ENCODE measurements around the gene THAP7. TPM values are rescaled to one million over a fixed set of nuclear protein-coding genes. Genes with fewer than 3 reads are reported as not detected.

Gene THAP7
- total and polyA plus RNA-seq, 2 donors (not counting 1 experiment from before 2014, with no cell fraction given), result 37.7 to 70.1 TPM

- POLR2A ChIA-PET, result no interaction called here
- no peak for TF ChIP-seq EZH2 (IDR thresholded peaks at IDR 0.05; ENCODE audit: borderline replicate concordance, insufficient read depth, low read depth, low read length, poor library complexity, severe bottlenecking)
- no peak for TF ChIP-seq CTCF (IDR thresholded peaks at IDR 0.05)
- H3K4me3 Mint-ChIP-seq, result peak overlapping the region; percentile 78
Measured at GRCh38 chr22:20963201-20964052, 38.5 kb downstream of the THAP7 start.

GRCh38 chr22:20962491-20962945, 39.4 kb downstream of the THAP7 start:
- Histone ChIP-seq H3K36me3 (replicated peaks in 1 of 2; ENCODE audit: control extremely low read depth in 1 of 2, control insufficient read depth in 1 of 2, extremely low read depth in 1 of 2, insufficient read depth in 2 of 2, low read length in 1 of 2) (no peaks in the 10 kb centered on the region), H3K79me2 (ENCODE audit: control insufficient read depth, insufficient read depth, low read length) (no peaks in the 10 kb centered on the region), H3K4me2 (replicated peaks; ENCODE audit: low read depth, low read length, poor library complexity, severe bottlenecking) (no peak overlapping the region), H3K9ac (ENCODE audit: low read length) (no peak overlapping the region), H3K27me3 (replicated peaks in 1 of 4; ENCODE audit: control extremely low read depth in 1 of 4, control insufficient read depth in 3 of 4, insufficient read depth in 4 of 4, low read length in 3 of 4) (peaks cover 0 to 34% (median 7%) of the 10 kb centered on the region in 4 experiments), H3K4me1 (ENCODE audit: control insufficient read depth in 2 of 2, insufficient read depth in 2 of 2, low read length in 2 of 2) (peaks cover 28 to 45% of the 10 kb centered on the region in 2 donors), H2AFZ (ENCODE audit: insufficient read depth, low read depth, low read length, poor library complexity, severe bottlenecking) (no peak overlapping the region), H3K9me3 (ENCODE audit: control extremely low read depth in 1 of 3, control insufficient read depth in 2 of 3, insufficient read depth in 1 of 3, low read length in 2 of 3) (no peaks in the 10 kb centered on the region), H4K20me1 (ENCODE audit: control insufficient read depth, insufficient read depth, low read length, poor library complexity, severe bottlenecking) (no peaks in the 10 kb centered on the region), H3K27ac (ENCODE audit: low read length in 2 of 2) (no peak overlapping the region), H3K4me3 (ENCODE audit: control extremely low read depth in 1 of 5, extremely low read depth in 1 of 5, insufficient read depth in 1 of 5, low read depth in 2 of 5, low read length in 4 of 5) (no peak overlapping the region)
- TF ChIP-seq CTCF (IDR thresholded peaks at IDR 0.05), result no peak
- no peak for TF ChIP-seq EZH2 (IDR thresholded peaks at IDR 0.05; ENCODE audit: borderline replicate concordance, insufficient read depth, low read depth, low read length, poor library complexity, severe bottlenecking)
- no peak overlapping the region for H3K4me3 Mint-ChIP-seq
- CTCF ChIA-PET, result interaction anchor here (0.6 to 1.8 kb wide), 5 partner anchors 9 to 147 kb away, joined by 3 to 8 read pairs (median 5); partner anchors contain the start of gene LZTR1
- H3K4me1 Mint-ChIP-seq, result peaks cover 39% of the 10 kb centered on the region
- no peaks in the 10 kb centered on the region for H3K9me3 Mint-ChIP-seq (ENCODE audit: insufficient read depth)
- intact Hi-C loops (cut with micrococcal nuclease), result no loop called here
- no peak overlapping the region for H3K27ac Mint-ChIP-seq
- DNase-seq (peak; percentile 16), ATAC-seq (ENCODE audit: low read depth) (no peak)
- POLR2A ChIA-PET, result interaction anchor here (0.6 kb wide), 2 partner anchors 15 to 18 kb away, joined by 5 to 9 read pairs; no protein-coding TSS in a partner anchor
- no CpG with 5 or more reads among the region's 6 CpGs for WGBS (ENCODE audit: insufficient coverage)
- peaks cover 16% of the 10 kb centered on the region for H3K27me3 Mint-ChIP-seq

More at GRCh38 chr22:20963201-20964052, 38.5 kb downstream of the THAP7 start:
- no peak overlapping the region for H2AFZ ChIP-seq (ENCODE audit: insufficient read depth, low read depth, low read length, poor library complexity, severe bottlenecking)
- 78% methylated on average over 6 of the region's 7 CpGs for WGBS (ENCODE audit: insufficient coverage)
- H4K20me1 ChIP-seq (ENCODE audit: control insufficient read depth, insufficient read depth, low read length, poor library complexity, severe bottlenecking), result no peaks in the 10 kb centered on the region
- H3K27ac ChIP-seq (ENCODE audit: low read length in 2 of 2), result no peak overlapping the region
- peaks cover 37% of the 10 kb centered on the region for H3K4me1 Mint-ChIP-seq
- DNase-seq, result peak; percentile 20
- no peak overlapping the region for H3K27ac Mint-ChIP-seq
- H3K9me3 ChIP-seq (ENCODE audit: control extremely low read depth in 1 of 3, control insufficient read depth in 2 of 3, insufficient read depth in 1 of 3, low read length in 2 of 3), result no peaks in the 10 kb centered on the region
- H3K4me1 ChIP-seq (ENCODE audit: control insufficient read depth in 2 of 2, insufficient read depth in 2 of 2, low read length in 2 of 2), result peaks cover 29 to 46% of the 10 kb centered on the region in 2 donors
- ATAC-seq (ENCODE audit: low read depth), result no peak
- H3K27me3 Mint-ChIP-seq, result peaks cover 10% of the 10 kb centered on the region
- no peak overlapping the region for H3K4me3 ChIP-seq (ENCODE audit: control extremely low read depth in 1 of 5, extremely low read depth in 1 of 5, insufficient read depth in 1 of 5, low read depth in 2 of 5, low read length in 4 of 5)
- H3K9me3 Mint-ChIP-seq (ENCODE audit: insufficient read depth), result no peaks in the 10 kb centered on the region
- no peak overlapping the region for H3K4me2 ChIP-seq (replicated peaks; ENCODE audit: low read depth, low read length, poor library complexity, severe bottlenecking)
- H3K79me2 ChIP-seq (ENCODE audit: control insufficient read depth, insufficient read depth, low read length), result no peaks in the 10 kb centered on the region
- H3K27me3 ChIP-seq (replicated peaks in 1 of 4; ENCODE audit: control extremely low read depth in 1 of 4, control insufficient read depth in 3 of 4, insufficient read depth in 4 of 4, low read length in 3 of 4), result peaks cover 0 to 25% (median 3%) of the 10 kb centered on the region in 4 experiments
- intact Hi-C loops (cut with micrococcal nuclease), result no loop called here
- no peak overlapping the region for H3K9ac ChIP-seq (ENCODE audit: low read length)
- no peaks in the 10 kb centered on the region for H3K36me3 ChIP-seq (replicated peaks in 1 of 2; ENCODE audit: control extremely low read depth in 1 of 2, control insufficient read depth in 1 of 2, extremely low read depth in 1 of 2, insufficient read depth in 2 of 2, low read length in 1 of 2)
- CTCF ChIA-PET, result interaction anchor here (0.8 to 1.8 kb wide), 2 partner anchors 8 to 19 kb away, joined by 4 to 8 read pairs; partner anchors contain the start of gene LZTR1
